Measurements from ENCODE around the gene NXPE3. TPM values are rescaled to one million over a fixed set of nuclear protein-coding genes. Genes with fewer than 3 reads are reported as not detected.

The NXPE3 gene
- total RNA-seq, 1 donor from 2014 or later: 12.5 TPM

DNA sequence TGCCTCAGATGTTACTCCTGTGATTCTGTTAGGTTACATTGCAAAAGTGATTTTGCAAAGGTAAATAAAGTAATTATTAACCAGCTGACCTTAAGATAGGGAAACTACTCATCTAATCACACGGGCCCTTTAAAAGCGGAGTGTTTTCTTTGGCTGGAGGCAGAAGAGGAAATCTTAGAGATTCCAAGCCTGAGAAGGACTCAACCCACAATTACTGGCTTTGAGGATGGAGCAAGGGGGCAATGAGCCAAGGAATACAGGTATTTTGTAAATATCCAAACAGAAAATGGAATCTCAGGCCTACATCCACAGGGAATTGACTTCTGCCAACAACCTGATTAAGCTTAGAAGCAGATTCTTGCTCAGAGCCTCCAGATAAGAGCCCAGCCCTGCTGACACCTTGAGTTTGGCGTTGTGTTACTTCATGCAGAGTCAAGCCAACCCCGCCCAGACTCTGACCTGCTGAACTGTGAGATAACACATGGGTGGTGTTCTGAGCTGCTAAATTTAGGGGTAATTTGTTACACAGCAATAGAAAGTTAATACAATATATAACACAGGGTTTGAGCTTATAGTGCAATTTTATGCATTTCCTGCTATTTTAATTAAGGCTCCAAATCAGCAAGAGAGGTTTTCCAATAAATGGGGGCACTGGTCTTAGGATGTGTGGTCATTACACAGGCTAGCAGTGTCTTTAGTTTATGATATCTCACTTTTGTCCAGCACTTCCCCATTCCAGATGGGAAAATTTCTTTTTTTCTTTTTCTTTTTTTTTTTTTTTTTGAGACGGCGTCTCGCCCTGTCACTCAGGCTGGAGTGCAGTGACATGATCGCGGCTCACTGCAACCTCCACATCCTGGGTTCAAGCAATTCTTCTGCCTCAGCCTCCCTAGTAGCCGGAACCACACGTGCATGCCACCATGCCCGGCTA is 89.8 kb downstream of the NXPE3 start:
- Mint-ChIP-seq H3K27me3 (no peaks in the 10 kb centered on the region), H3K27ac (no peak overlapping the region), H3K4me1 (ENCODE audit: unreplicated experiment) (peaks cover 24% of the 10 kb centered on the region), H3K4me3 (no peak overlapping the region), H3K36me3 (no peaks in the 10 kb centered on the region), H3K9me3 (peaks cover 5% of the 10 kb centered on the region)
- TF ChIP-seq CTCF (conservative IDR thresholded peaks at IDR 0.05): no peak
- no peak for DNase-seq (ENCODE audit: extremely low spot score, unreplicated experiment)

DNA sequence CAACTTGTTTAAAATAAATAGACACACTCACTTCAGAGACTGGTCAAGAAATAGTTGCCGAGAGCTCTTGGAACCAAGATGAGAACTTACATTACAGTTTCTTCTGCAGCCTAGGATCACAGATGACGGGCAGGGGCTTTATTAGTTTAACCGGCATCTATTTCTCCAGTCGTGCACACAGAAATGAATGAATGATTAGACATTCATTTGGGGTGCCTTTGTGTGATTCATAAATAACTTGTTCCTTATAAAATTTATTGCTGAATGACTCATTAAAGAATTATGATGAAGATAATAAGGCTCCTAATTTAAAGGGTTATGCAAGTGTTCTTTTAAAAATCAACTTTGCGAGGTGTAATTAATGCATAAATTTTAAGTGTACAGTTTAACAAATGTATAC is 91.1 kb downstream of the NXPE3 start:
- TF ChIP-seq CTCF (conservative IDR thresholded peaks at IDR 0.05): no peak

GRCh38 chr3:101873619-101874018 is 94.6 kb downstream of the NXPE3 start:
- H3K4me3 Mint-ChIP-seq: no peak overlapping the region
- H3K4me1 Mint-ChIP-seq (ENCODE audit: unreplicated experiment): peaks cover 3% of the 10 kb centered on the region
- no peak overlapping the region for H3K27ac Mint-ChIP-seq
- no peaks in the 10 kb centered on the region for H3K27me3 Mint-ChIP-seq
- no peak for DNase-seq (ENCODE audit: extremely low spot score, unreplicated experiment)
- no peaks in the 10 kb centered on the region for H3K36me3 Mint-ChIP-seq
- peaks cover 5% of the 10 kb centered on the region for H3K9me3 Mint-ChIP-seq
- TF ChIP-seq CTCF (conservative IDR thresholded peaks at IDR 0.05): no peak

More for the DNA sequence above, 91.1 kb downstream of the NXPE3 start:
- H3K36me3 Mint-ChIP-seq: no peaks in the 10 kb centered on the region
- no peak overlapping the region for H3K4me3 Mint-ChIP-seq
- H3K27ac Mint-ChIP-seq: no peak overlapping the region
- peaks cover 5% of the 10 kb centered on the region for H3K9me3 Mint-ChIP-seq
- DNase-seq (ENCODE audit: extremely low spot score, unreplicated experiment): no peak
- H3K27me3 Mint-ChIP-seq: no peaks in the 10 kb centered on the region
- H3K4me1 Mint-ChIP-seq (ENCODE audit: unreplicated experiment): peaks cover 24% of the 10 kb centered on the region

DNA sequence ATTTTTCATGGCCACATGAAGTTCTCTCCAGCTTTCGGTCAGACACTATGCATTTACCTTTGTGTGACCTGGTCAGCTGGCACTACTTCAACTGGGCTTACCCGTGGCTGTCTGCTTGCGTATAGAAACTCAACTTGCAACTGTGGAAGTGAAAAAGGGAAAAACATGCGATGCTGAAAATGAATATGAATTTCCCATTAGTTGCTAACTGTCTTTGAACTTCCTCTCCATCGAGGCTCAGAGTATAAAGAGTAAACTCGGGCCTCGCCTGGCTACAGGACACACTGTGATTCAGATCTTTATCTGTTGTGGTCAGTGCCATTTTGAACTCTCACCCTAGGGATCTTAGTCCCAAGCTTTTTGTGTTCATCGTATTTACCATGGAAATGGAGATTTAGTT is 97.1 kb downstream of the NXPE3 start:
- peaks cover 4% of the 10 kb centered on the region for H3K4me1 Mint-ChIP-seq (ENCODE audit: unreplicated experiment)
- TF ChIP-seq CTCF (conservative IDR thresholded peaks at IDR 0.05): no peak
- H3K36me3 Mint-ChIP-seq: no peaks in the 10 kb centered on the region
- no peak overlapping the region for H3K27ac Mint-ChIP-seq
- no peak for DNase-seq (ENCODE audit: extremely low spot score, unreplicated experiment)
- no peaks in the 10 kb centered on the region for H3K27me3 Mint-ChIP-seq
- H3K4me3 Mint-ChIP-seq: no peak overlapping the region
- H3K9me3 Mint-ChIP-seq: peaks cover 5% of the 10 kb centered on the region

Other genes with a start within 250 kb of the NXPE3 start
- 28.5 and 31.9 TPM in 2 replicates for gene TRMT10C, start 217.3 kb upstream of the NXPE3 start, total RNA-seq (ENCODE audit: low replicate concordance)
- 154 and 163 TPM in 2 replicates for gene PCNP, start 205.0 kb upstream of the NXPE3 start, total RNA-seq (ENCODE audit: low replicate concordance)
- 15.4 and 18.4 TPM in 2 replicates for gene ZBTB11, start 102.1 kb upstream of the NXPE3 start, total RNA-seq (ENCODE audit: low replicate concordance)
- 1,197 and 1,373 TPM in 2 replicates for gene RPL24, start 92.5 kb upstream of the NXPE3 start, total RNA-seq (ENCODE audit: low replicate concordance)
- 11.3 and 24.2 TPM in 2 replicates for gene CEP97, start 54.6 kb upstream of the NXPE3 start, total RNA-seq (ENCODE audit: low replicate concordance)
- gene NFKBIZ, start 70.3 kb downstream of the NXPE3 start, total RNA-seq (ENCODE audit: low replicate concordance): 54.1 and 87.6 TPM in 2 replicates